HG03558 (cell line): ENCODE measurements around the gene OPCML.

Experiments used
- ATAC-seq: cut with Tn5 transposase; IDR thresholded peaks from one replicate; pipeline ENCODE4 v1.9.1; 2021; ENCODE audit warnings: moderate number of reproducible peaks; ENCODE audit not compliant: unreplicated experiment; ENCODE audit errors: extremely low read depth

The OPCML gene

GRCh38 chr11:133249530-133249929, 282.8 kb downstream of the OPCML start:
- ATAC-seq, result no peak

- ATAC-seq, result no peak
These were observed 283.2 kb downstream of the OPCML start for GRCh38 chr11:133249065-133249464.

- no peak for ATAC-seq
These were observed 288.5 kb downstream of the OPCML start for GRCh38 chr11:133243832-133244231.

- ATAC-seq, result no peak
These were observed 291.2 kb downstream of the OPCML start for GRCh38 chr11:133240908-133241655.

GRCh38 chr11:133239575-133239974, 292.7 kb downstream of the OPCML start:
- no peak for ATAC-seq

GRCh38 chr11:133238495-133238894, 293.8 kb downstream of the OPCML start:
- ATAC-seq, result no peak

- no peak for ATAC-seq
These were observed 294.3 kb downstream of the OPCML start for GRCh38 chr11:133238027-133238426.

- ATAC-seq, result no peak
These were observed 296.9 kb downstream of the OPCML start for GRCh38 chr11:133235381-133235780.

GRCh38 chr11:133234883-133235282, 297.4 kb downstream of the OPCML start:
- ATAC-seq, result no peak

GRCh38 chr11:133232665-133233064, 299.6 kb downstream of the OPCML start:
- no peak for ATAC-seq

GRCh38 chr11:133230431-133230830, 301.9 kb downstream of the OPCML start:
- ATAC-seq, result no peak

GRCh38 chr11:133228471-133229329, 303.6 kb downstream of the OPCML start:
- ATAC-seq, result no peak

GRCh38 chr11:133227632-133228111, 304.6 kb downstream of the OPCML start:
- ATAC-seq, result no peak

- no peak for ATAC-seq
These were observed 308.0 kb downstream of the OPCML start for GRCh38 chr11:133224271-133224670.

- ATAC-seq, result no peak
These were observed 309.6 kb downstream of the OPCML start for GRCh38 chr11:133222425-133223330.

GRCh38 chr11:133219543-133219942, 312.8 kb downstream of the OPCML start:
- ATAC-seq, result no peak

- no peak for ATAC-seq
These were observed 315.5 kb downstream of the OPCML start for GRCh38 chr11:133216813-133217212.

GRCh38 chr11:133215596-133216230, 316.6 kb downstream of the OPCML start:
- no peak for ATAC-seq

- no peak for ATAC-seq
These were observed 317.7 kb downstream of the OPCML start for GRCh38 chr11:133214646-133215045.

GRCh38 chr11:133212201-133212600, 320.1 kb downstream of the OPCML start:
- ATAC-seq, result no peak
